ENCODE data around the gene NXPE3.

DNA sequence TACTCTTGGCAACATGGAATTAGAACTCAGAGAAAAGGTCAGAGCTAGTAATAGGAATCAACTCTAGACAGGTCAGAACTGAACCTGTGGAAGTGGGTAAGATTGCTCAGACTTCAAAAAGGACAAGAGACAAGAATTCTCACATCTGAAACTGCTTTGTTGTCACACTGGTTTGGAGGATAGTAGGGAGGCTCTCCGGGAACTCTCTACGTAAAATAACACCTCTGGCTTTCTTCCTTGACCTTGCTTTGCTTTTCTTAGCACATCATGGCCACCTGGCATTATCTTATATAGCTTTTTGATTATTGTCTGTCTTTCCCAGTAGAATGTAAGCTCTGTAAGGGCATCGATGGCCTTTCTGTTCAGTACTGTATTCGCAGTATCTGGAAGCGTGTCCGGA, 57.1 kb downstream of the NXPE3 start:
- no peak for TF ChIP-seq CTCF (conservative IDR thresholded peaks at IDR 0.05; ENCODE audit: low read depth, low read length)
- TF ChIP-seq EZH2 (IDR thresholded peaks at IDR 0.05; ENCODE audit: borderline replicate concordance, low read depth, low read length, poor library complexity, severe bottlenecking) = no peak

Measured in A673 (cell line).